Ascending aorta (tissue), 2 donors: Measurements from ENCODE around the gene NAP1L4. TPM values are rescaled to one million over a fixed set of nuclear protein-coding genes. Genes with fewer than 3 reads are reported as not detected.

Experiments
- DNase-seq, 2 donors: peaks; one replicate each; pipeline ENCODE4 v3.0.0-alpha.2; 2019; ENCODE audit warnings: low spot score in 2 of 2
- H3K27ac ChIP-seq, 2 donors: fragments of 200-600 bp; sonication (generic); one replicate each; pipeline ENCODE4 v1.5.1; 2016 to 2017; ENCODE audit warnings: mild to moderate bottlenecking in 1 of 2
- H3K27me3 ChIP-seq: fragments of 200-600 bp; sonication (generic); one replicate; pipeline ENCODE4 v1.5.1; 2017
- H3K36me3 ChIP-seq, 2 donors: fragments of 200-600 bp; sonication (generic); one replicate each; pipeline ENCODE4 v1.5.1; 2016
- H3K4me1 ChIP-seq, 2 donors: fragments of 200-600 bp; sonication (generic); one replicate each; pipeline ENCODE4 v1.5.1; 2016 to 2017; ENCODE audit warnings: mild to moderate bottlenecking in 1 of 2
- H3K4me3 ChIP-seq, 2 donors: fragments of 200-600 bp; sonication (generic); one replicate each; pipeline ENCODE4 v1.5.1; 2016 to 2017; ENCODE audit warnings: mild to moderate bottlenecking in 1 of 2
- H3K9me3 ChIP-seq, 2 donors: fragments of 200-600 bp; sonication (generic); one replicate each; pipeline ENCODE4 v1.5.1; 2016
- intact Hi-C: fragments of 100-400 bp; cut with DNase I; formaldehyde crosslinking; loops from one replicate; pipeline ENCODE4 v1.15.1; 2023
- total RNA-seq: library from RNA; depleted of rRNA; stranded (reverse); fragments of >200 nt; gene quantifications from one replicate; pipeline ENCODE4 v1.1.0, GENCODE V29; 2016
- TF ChIP-seq, protein P1 (sequence below), 3 experiments: fragments of 200-600 bp in 2 of 3; fragments of 450-650 bp in 1 of 3; sonication (generic) in 2 of 3; IDR thresholded peaks; one replicate each; pipeline ENCODE4 v1.5.1; 2016 to 2019; ENCODE audit warnings: antibody characterized with exemption in 3 of 3, mild to moderate bottlenecking in 1 of 3, moderate library complexity in 1 of 3

The NAP1L4 gene
- total RNA-seq, 1 donor from 2014 or later = 54.5 TPM

DNA sequence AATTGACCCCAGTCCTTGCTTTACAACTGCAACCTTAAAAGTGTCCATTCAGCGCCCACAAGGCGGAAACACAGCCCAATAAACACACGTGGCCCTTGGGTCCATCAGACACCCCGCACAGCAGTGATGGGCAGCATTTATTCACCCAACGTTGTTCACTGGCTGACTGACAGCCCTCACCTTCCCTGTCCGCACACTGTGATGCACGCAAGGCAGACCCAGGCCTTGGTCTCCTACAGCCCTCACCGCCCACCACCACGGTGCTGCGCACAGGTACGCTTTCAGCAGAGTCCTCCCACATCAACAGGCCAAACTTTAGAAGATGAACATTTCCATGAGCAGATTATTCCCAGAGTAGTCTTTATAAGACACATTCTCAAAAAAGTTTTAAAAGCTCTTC lies 42.2 kb downstream of the NAP1L4 start:
- no peak overlapping the region for H3K4me3 ChIP-seq
- peaks cover 6 to 10% of the 10 kb centered on the region in 2 donors for H3K4me1 ChIP-seq
- intact Hi-C loops = no loop called here
- H3K27ac ChIP-seq = no peak overlapping the region
- no peak for DNase-seq
- TF ChIP-seq, protein P1, sequence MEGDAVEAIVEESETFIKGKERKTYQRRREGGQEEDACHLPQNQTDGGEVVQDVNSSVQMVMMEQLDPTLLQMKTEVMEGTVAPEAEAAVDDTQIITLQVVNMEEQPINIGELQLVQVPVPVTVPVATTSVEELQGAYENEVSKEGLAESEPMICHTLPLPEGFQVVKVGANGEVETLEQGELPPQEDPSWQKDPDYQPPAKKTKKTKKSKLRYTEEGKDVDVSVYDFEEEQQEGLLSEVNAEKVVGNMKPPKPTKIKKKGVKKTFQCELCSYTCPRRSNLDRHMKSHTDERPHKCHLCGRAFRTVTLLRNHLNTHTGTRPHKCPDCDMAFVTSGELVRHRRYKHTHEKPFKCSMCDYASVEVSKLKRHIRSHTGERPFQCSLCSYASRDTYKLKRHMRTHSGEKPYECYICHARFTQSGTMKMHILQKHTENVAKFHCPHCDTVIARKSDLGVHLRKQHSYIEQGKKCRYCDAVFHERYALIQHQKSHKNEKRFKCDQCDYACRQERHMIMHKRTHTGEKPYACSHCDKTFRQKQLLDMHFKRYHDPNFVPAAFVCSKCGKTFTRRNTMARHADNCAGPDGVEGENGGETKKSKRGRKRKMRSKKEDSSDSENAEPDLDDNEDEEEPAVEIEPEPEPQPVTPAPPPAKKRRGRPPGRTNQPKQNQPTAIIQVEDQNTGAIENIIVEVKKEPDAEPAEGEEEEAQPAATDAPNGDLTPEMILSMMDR (IDR thresholded peaks at IDR 0.05) = no peak
- no peaks in the 10 kb centered on the region for H3K27me3 ChIP-seq
- H3K9me3 ChIP-seq = no peaks in the 10 kb centered on the region
- H3K36me3 ChIP-seq = peaks cover 62 to 70% of the 10 kb centered on the region in 2 donors

- Histone ChIP-seq H3K27me3 (no peaks in the 10 kb centered on the region), H3K36me3 (peaks cover 44 to 56% of the 10 kb centered on the region in 2 donors), H3K4me1 (peaks cover 10 to 12% of the 10 kb centered on the region in 2 donors), H3K4me3 (no peak overlapping the region), H3K9me3 (no peaks in the 10 kb centered on the region), H3K27ac (no peak overlapping the region)
- no peak for DNase-seq
- intact Hi-C loops = no loop called here
- TF ChIP-seq, protein P1 (IDR thresholded peaks at IDR 0.05) = no peak
Measured at GRCh38 chr11:2947744-2948143, 44.4 kb downstream of the NAP1L4 start.

GRCh38 chr11:2945757-2946287 lies 46.3 kb downstream of the NAP1L4 start:
- Histone ChIP-seq H3K4me3 (peak overlapping the region in 1 of 2 donors; percentile 59), H3K27me3 (no peaks in the 10 kb centered on the region), H3K4me1 (peaks cover 7 to 13% of the 10 kb centered on the region in 2 donors), H3K36me3 (peaks cover 26 to 44% of the 10 kb centered on the region in 2 donors), H3K27ac (peak overlapping the region; percentile 55 to 69), H3K9me3 (no peaks in the 10 kb centered on the region)
- TF ChIP-seq, protein P1 (IDR thresholded peaks at IDR 0.05) = no peak
- peak in 1 of 2 donors; percentile 65 for DNase-seq
- intact Hi-C loops = loop anchor here (2.0 kb wide), 1 partner anchor 17 kb away; the partner anchor contains the start of gene PHLDA2

DNA sequence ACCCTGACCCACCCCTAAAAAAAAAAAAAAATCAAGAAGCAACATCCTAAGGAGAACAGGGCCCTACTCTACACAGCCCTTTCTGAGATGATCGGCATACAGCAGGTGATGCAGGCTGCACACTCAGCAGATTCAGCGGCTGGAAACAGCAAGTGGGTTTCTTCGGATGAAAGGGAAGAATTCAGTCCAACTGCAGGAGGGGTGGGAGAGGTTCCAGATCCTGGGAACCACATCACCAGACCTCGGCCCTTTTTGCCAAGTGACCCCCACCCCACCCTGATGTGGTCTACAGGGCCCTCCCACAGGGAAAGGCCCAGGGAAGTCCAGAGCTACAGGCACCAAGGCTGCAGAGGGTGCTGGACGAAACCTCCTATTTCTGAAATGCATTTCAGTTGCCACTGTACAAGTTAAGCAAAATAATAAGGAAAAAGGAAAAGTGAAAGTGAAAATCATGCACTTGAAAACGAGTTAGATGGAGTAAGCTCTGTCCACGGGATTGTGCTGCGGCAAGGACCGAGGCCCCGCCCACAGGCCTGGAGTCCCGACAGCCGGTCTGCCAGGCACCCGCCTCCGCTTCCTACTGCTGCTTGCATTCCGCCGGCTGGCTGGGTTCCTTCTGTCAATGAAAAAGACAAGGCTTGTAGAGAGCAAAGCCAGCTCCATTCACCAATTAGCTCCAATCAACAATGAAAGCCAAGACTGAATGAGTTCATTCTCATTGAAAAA lies 46.9 kb downstream of the NAP1L4 start:
- peaks cover 20 to 41% of the 10 kb centered on the region in 2 donors for H3K36me3 ChIP-seq

GRCh38 chr11:2944530-2944929 lies 47.6 kb downstream of the NAP1L4 start:
- TF ChIP-seq, protein P1 (IDR thresholded peaks at IDR 0.05) = no peak
- no peaks in the 10 kb centered on the region for H3K9me3 ChIP-seq
- no peak overlapping the region for H3K4me3 ChIP-seq
- H3K4me1 ChIP-seq = peaks cover 7 to 17% of the 10 kb centered on the region in 2 donors
- H3K27ac ChIP-seq = peak overlapping the region in 1 of 2 donors; percentile 81
- no peaks in the 10 kb centered on the region for H3K27me3 ChIP-seq
- peaks cover 13 to 35% of the 10 kb centered on the region in 2 donors for H3K36me3 ChIP-seq
- peak in 1 of 2 donors; percentile 51 for DNase-seq
- intact Hi-C loops = loop anchor here (2.0 kb wide), 1 partner anchor 16 kb away; the partner anchor contains the start of gene PHLDA2

More for the DNA sequence above, 46.9 kb downstream of the NAP1L4 start:
- Histone ChIP-seq H3K4me1 (peaks cover 7 to 17% of the 10 kb centered on the region in 2 donors), H3K27me3 (no peaks in the 10 kb centered on the region), H3K27ac (peak overlapping the region; percentile 69 to 81), H3K9me3 (no peaks in the 10 kb centered on the region), H3K4me3 (peak overlapping the region; percentile 33 to 59)
- peak; percentile 69 to 93 for DNase-seq
- intact Hi-C loops = loop anchor here (2.0 kb wide), 1 partner anchor 16 kb away; the partner anchor contains the start of gene PHLDA2
- TF ChIP-seq, protein P1 (IDR thresholded peaks at IDR 0.05) = no peak
